Measurements from ENCODE around the gene IQCB1. TPM values are rescaled to one million over a fixed set of nuclear protein-coding genes. Genes with fewer than 3 reads are reported as not detected.

IQCB1 gene
- total and polyA plus RNA-seq, 9 of the 15 experiments (the other 6 are each of a cell fraction or from before 2014, with no cell fraction given), result 21.1 to 38.1 (median 27.5) TPM

DNA sequence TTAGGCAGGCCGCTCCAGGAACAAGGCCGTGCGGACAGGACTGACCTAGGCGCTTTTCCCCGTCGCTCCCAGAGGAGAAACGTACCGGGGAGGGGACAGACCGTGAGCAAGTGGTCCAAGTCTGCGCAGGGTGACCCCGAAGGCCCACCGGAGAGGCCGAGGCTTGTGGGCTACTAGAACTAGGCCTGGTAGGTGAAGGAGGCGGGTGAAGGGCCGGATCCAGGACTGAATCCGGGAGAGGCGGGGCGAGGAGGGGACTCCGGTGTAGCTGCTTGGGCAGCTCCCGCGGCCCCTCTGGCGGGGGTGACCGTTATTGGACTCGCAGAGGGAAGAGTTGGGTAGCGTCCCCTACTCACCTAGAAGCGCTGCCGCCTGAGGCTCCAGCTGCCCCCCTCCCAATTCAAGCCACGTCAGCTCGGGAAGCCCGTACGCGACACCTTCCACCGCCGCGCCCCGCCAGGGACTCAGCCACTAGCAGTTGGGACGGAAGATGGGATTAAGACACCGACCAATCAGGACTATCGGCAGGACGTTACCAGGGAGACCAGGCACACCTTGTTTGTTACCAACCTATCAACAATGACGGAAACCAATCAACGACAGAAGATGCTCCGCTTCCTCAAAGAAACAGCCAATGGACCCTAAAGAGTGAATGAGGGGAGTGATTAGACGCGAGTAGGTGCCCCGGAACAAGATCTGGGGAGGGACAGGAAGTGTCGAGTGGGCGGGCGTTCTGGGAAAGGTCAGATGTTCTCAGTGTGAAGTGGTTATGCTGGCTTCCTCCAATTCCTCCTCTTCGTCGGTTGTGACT, 85.4 kb downstream of the IQCB1 start, which contains the start of gene GOLGB1 (continued):
- TF ChIP-seq TAL1 (IDR thresholded peaks at IDR 0.05) (no peak), RBM34 (IDR thresholded peaks at IDR 0.05; ENCODE audit: borderline replicate concordance, insufficient read depth, low read length) (no peak), BHLHE40 (IDR thresholded peaks at IDR 0.05; ENCODE audit: low read length) (peak; percentile 53), ZNF586 (CRISPR knock-in tag; conservative IDR thresholded peaks at IDR 0.05) (no peak), MYNN (IDR thresholded peaks at IDR 0.05) (no peak), MYNN (CRISPR knock-in tag; IDR thresholded peaks at IDR 0.05) (no peak), DNMT1 (IDR thresholded peaks at IDR 0.05) (no peak), MIER1 (IDR thresholded peaks at IDR 0.05; ENCODE audit: low read depth) (no peak), MCM5 (IDR thresholded peaks at IDR 0.05; ENCODE audit: low read depth) (no peak), EHMT2 (IDR thresholded peaks at IDR 0.05) (0 out of 2 replicates have a peak, but pooled peaks have one; percentile 83)
- TF ChIP-seq, protein P1, sequence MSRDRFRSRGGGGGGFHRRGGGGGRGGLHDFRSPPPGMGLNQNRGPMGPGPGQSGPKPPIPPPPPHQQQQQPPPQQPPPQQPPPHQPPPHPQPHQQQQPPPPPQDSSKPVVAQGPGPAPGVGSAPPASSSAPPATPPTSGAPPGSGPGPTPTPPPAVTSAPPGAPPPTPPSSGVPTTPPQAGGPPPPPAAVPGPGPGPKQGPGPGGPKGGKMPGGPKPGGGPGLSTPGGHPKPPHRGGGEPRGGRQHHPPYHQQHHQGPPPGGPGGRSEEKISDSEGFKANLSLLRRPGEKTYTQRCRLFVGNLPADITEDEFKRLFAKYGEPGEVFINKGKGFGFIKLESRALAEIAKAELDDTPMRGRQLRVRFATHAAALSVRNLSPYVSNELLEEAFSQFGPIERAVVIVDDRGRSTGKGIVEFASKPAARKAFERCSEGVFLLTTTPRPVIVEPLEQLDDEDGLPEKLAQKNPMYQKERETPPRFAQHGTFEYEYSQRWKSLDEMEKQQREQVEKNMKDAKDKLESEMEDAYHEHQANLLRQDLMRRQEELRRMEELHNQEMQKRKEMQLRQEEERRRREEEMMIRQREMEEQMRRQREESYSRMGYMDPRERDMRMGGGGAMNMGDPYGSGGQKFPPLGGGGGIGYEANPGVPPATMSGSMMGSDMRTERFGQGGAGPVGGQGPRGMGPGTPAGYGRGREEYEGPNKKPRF (IDR thresholded peaks at IDR 0.05; ENCODE audit: low read depth, low read length), result no peak
- TF ChIP-seq, protein P2, sequence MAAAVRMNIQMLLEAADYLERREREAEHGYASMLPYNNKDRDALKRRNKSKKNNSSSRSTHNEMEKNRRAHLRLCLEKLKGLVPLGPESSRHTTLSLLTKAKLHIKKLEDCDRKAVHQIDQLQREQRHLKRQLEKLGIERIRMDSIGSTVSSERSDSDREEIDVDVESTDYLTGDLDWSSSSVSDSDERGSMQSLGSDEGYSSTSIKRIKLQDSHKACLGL (CRISPR knock-in tag; IDR thresholded peaks at IDR 0.05; ENCODE audit: borderline replicate concordance, poor library complexity, severe bottlenecking), result no peak
- TF ChIP-seq, protein P3, sequence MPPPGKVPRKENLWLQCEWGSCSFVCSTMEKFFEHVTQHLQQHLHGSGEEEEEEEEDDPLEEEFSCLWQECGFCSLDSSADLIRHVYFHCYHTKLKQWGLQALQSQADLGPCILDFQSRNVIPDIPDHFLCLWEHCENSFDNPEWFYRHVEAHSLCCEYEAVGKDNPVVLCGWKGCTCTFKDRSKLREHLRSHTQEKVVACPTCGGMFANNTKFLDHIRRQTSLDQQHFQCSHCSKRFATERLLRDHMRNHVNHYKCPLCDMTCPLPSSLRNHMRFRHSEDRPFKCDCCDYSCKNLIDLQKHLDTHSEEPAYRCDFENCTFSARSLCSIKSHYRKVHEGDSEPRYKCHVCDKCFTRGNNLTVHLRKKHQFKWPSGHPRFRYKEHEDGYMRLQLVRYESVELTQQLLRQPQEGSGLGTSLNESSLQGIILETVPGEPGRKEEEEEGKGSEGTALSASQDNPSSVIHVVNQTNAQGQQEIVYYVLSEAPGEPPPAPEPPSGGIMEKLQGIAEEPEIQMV (tag; conservative IDR thresholded peaks at IDR 0.05; ENCODE audit: low read depth), result no peak
- TF ChIP-seq, protein P4, sequence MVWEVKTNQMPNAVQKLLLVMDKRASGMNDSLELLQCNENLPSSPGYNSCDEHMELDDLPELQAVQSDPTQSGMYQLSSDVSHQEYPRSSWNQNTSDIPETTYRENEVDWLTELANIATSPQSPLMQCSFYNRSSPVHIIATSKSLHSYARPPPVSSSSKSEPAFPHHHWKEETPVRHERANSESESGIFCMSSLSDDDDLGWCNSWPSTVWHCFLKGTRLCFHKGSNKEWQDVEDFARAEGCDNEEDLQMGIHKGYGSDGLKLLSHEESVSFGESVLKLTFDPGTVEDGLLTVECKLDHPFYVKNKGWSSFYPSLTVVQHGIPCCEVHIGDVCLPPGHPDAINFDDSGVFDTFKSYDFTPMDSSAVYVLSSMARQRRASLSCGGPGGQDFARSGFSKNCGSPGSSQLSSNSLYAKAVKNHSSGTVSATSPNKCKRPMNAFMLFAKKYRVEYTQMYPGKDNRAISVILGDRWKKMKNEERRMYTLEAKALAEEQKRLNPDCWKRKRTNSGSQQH (CRISPR knock-in tag; IDR thresholded peaks at IDR 0.05), result no peak
- TF ChIP-seq, protein P5, sequence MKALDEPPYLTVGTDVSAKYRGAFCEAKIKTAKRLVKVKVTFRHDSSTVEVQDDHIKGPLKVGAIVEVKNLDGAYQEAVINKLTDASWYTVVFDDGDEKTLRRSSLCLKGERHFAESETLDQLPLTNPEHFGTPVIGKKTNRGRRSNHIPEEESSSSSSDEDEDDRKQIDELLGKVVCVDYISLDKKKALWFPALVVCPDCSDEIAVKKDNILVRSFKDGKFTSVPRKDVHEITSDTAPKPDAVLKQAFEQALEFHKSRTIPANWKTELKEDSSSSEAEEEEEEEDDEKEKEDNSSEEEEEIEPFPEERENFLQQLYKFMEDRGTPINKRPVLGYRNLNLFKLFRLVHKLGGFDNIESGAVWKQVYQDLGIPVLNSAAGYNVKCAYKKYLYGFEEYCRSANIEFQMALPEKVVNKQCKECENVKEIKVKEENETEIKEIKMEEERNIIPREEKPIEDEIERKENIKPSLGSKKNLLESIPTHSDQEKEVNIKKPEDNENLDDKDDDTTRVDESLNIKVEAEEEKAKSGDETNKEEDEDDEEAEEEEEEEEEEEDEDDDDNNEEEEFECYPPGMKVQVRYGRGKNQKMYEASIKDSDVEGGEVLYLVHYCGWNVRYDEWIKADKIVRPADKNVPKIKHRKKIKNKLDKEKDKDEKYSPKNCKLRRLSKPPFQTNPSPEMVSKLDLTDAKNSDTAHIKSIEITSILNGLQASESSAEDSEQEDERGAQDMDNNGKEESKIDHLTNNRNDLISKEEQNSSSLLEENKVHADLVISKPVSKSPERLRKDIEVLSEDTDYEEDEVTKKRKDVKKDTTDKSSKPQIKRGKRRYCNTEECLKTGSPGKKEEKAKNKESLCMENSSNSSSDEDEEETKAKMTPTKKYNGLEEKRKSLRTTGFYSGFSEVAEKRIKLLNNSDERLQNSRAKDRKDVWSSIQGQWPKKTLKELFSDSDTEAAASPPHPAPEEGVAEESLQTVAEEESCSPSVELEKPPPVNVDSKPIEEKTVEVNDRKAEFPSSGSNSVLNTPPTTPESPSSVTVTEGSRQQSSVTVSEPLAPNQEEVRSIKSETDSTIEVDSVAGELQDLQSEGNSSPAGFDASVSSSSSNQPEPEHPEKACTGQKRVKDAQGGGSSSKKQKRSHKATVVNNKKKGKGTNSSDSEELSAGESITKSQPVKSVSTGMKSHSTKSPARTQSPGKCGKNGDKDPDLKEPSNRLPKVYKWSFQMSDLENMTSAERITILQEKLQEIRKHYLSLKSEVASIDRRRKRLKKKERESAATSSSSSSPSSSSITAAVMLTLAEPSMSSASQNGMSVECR (CRISPR knock-in tag; IDR thresholded peaks at IDR 0.05), result peak; percentile 77; the same call in 1 of the 2 replicates

Measured in K562 (cell line).